HG02759 (cell line): ENCODE data around the gene USP34.
A peak's percentile ranks its signal among the peaks of the same experiment; 100 is the strongest.
"Not testable (repeated sequence)": the region's sequence is repeated elsewhere in the genome, so short reads cannot be mapped to it uniquely, and the experiment has no call there.

ENCODE experiments used
- ATAC-seq: cut with Tn5 transposase; IDR thresholded peaks from one replicate; pipeline ENCODE4 v1.9.1; 2021; ENCODE audit warnings: mild to moderate bottlenecking, moderate library complexity; ENCODE audit not compliant: unreplicated experiment

USP34 gene

GRCh38 chr2:61426267-61426897 is 44.5 kb downstream of the USP34 start:
- peak; percentile 77 for ATAC-seq

- ATAC-seq, result peak; percentile 4
These were observed 45.2 kb downstream of the USP34 start for GRCh38 chr2:61425605-61426155.

- no peak for ATAC-seq
These were observed 47.2 kb downstream of the USP34 start for GRCh38 chr2:61423714-61424113.

- no peak for ATAC-seq
These were observed 49.3 kb downstream of the USP34 start for GRCh38 chr2:61421611-61422010.

- no peak for ATAC-seq
These were observed 49.8 kb downstream of the USP34 start for GRCh38 chr2:61420991-61421544.

GRCh38 chr2:61419570-61419969 is 51.3 kb downstream of the USP34 start:
- ATAC-seq, result no peak

- ATAC-seq, result no peak
These were observed 51.8 kb downstream of the USP34 start for GRCh38 chr2:61419129-61419528.

GRCh38 chr2:61416871-61417645 is 53.8 kb downstream of the USP34 start:
- no peak for ATAC-seq

- no peak for ATAC-seq
These were observed 55.6 kb downstream of the USP34 start for GRCh38 chr2:61415265-61415664.

GRCh38 chr2:61414674-61415073 is 56.2 kb downstream of the USP34 start:
- no peak for ATAC-seq

GRCh38 chr2:61411109-61411508 is 59.8 kb downstream of the USP34 start:
- ATAC-seq, result no peak

- ATAC-seq, result no peak
These were observed 60.7 kb downstream of the USP34 start for GRCh38 chr2:61410185-61410584.

- ATAC-seq, result no peak
These were observed 65.1 kb downstream of the USP34 start for GRCh38 chr2:61405813-61406212.

- no peak for ATAC-seq
These were observed 66.4 kb downstream of the USP34 start for GRCh38 chr2:61404438-61404837.

GRCh38 chr2:61398413-61398812 is 72.5 kb downstream of the USP34 start:
- no peak for ATAC-seq

GRCh38 chr2:61396005-61396404 is 74.9 kb downstream of the USP34 start:
- ATAC-seq, result no peak

- ATAC-seq, result not testable (repeated sequence)
These were observed 83.3 kb downstream of the USP34 start for GRCh38 chr2:61387588-61387987.

- not testable (repeated sequence) for ATAC-seq
These were observed 90.0 kb downstream of the USP34 start for GRCh38 chr2:61380882-61381197.

- no peak for ATAC-seq
These were observed 90.6 kb downstream of the USP34 start for GRCh38 chr2:61380056-61380881.

- ATAC-seq, result no peak
These were observed 91.4 kb downstream of the USP34 start for GRCh38 chr2:61379521-61379920.

- ATAC-seq, result no peak
These were observed 92.6 kb downstream of the USP34 start for GRCh38 chr2:61378281-61378680.
